GM21390 (cell line): ENCODE data around the gene CREBBP.
A peak's percentile ranks its signal among the peaks of the same experiment; 100 is the strongest.
"Not testable (repeated sequence)": the region's sequence is repeated elsewhere in the genome, so short reads cannot be mapped to it uniquely, and the experiment has no call there.

Experiments used
- ATAC-seq: cut with Tn5 transposase; IDR thresholded peaks from one replicate; pipeline ENCODE4 v1.9.1; 2021; ENCODE audit not compliant: unreplicated experiment

Gene CREBBP

DNA sequence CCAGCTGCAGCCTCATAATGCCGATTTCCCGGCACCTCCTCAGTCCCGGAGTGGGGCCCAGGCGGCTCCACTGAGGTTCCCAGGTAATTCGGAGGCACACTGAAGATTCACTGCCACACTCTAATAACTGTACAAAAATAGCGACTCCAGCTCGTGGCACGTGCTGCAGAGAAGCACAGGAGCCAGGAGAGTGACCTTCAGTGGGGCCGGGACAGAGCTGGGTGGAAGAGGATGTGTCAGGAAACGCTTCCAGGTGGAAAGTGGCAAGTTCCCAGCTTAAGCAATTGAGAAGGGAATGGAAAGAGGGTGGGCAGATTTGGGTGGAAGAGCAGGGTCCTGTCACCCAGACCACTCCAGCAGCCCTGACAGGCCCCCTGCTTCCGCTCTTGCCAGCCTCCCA is 160.1 kb downstream of the CREBBP start:
- no peak for ATAC-seq

DNA sequence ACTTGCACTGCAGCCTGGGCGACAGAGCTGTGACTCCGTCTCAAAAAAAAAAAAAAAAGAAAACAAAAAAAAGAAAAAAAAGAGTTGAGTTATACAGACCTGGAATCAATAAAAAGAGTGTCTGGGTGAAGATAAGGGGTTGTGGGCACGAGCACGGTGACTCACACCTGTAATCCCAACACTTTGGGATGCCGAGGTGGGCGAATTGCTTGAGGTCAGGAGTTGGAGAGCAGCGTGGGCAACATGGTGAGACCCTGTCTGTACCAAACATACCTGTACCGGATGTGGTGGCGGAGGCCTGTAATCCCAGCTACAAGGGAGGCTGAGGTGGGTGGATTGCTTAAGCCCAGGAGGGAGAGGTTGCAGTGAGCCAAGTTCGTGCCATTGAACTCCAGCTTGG is 161.9 kb downstream of the CREBBP start:
- no peak for ATAC-seq

GRCh38 chr16:3718019-3718391 is 162.5 kb downstream of the CREBBP start:
- ATAC-seq: no peak

- ATAC-seq: peak; percentile 86
Measured at GRCh38 chr16:3717235-3718018, 163.1 kb downstream of the CREBBP start, which contains the start of gene TRAP1. Gene TRAP1 (minus strand): TSS chr16:3717524. CDS start chr16:3717508, 16 bp downstream.

DNA sequence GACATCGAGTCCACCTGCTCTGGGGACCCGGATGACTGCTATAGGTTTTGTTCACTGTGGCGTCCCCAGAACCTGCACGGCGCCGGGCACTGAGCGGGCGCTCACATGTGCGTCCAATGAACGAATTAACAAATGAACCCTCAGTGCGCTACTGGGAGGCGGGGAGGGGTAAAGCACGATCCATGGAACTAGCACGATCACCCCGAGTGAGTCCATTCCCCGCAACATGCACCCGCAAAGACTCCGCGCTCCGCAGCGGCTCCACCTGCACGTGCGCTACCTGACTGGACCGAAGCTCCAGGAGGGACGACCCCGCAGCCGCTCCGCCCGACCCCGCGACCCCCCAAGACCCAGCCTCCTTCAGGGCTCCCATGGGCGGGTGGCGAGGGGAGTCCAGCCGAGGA is 163.7 kb downstream of the CREBBP start:
- ATAC-seq: peak; percentile 16

DNA sequence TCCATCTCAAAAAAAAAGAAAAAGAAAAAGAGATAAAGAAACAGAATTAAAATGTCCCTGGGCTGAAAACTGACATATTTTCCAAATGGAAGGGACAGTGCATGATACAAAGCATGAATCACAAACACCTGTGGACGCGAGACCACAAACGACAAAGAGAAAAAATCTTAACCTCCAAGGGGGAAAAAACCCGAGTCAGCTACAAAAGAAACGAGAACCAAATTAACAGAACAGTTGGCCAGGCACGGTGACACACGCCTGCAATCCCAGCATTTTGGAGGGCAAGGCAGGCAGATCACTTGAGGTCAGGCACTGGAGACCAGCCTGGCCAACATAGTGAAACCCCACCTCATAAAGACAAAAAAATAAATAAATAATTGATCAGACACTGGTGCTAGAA is 165.1 kb downstream of the CREBBP start:
- no peak for ATAC-seq

- ATAC-seq: not testable (repeated sequence)
Measured at GRCh38 chr16:3714378-3714777, 166.1 kb downstream of the CREBBP start.

- ATAC-seq: no peak
Measured at GRCh38 chr16:3713587-3714242, 166.8 kb downstream of the CREBBP start.

GRCh38 chr16:3712861-3713372 is 167.6 kb downstream of the CREBBP start:
- ATAC-seq: no peak

DNA sequence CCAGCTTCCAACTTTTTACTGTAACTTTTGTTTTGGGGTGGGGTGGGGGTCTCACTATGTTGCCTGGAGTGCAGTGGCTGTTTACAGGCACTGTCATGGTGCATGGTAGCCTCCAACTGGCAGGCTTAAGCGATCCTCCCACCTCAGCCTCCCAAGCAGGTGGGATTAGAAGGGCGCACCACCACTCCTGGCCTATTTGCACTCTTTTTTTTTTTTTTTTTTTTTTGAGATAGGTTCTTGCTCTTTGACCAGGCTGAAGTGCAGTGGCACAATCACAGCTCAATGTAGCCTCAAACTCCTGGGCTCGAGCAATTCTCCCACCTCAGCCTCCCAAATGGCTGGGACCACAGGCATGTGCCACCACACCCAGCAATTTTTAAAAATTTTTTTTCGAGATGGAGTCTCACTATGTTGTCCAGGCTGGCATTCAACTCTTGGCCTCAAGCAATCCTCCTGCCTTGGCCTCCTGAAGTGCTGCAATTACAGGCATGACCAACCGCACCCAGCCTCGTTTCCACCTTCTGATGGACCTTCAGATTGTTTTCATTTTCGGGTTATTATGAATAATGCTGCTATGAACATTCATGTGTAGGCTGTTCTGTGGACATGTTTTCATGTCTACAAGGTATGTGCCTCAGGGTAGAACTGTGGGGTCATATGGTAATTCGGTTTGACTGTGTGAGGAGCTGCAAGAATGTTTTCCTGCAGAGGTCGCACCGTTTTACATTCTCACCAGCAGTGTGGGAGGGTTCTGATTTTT is 174.1 kb downstream of the CREBBP start:
- ATAC-seq: no peak

DNA sequence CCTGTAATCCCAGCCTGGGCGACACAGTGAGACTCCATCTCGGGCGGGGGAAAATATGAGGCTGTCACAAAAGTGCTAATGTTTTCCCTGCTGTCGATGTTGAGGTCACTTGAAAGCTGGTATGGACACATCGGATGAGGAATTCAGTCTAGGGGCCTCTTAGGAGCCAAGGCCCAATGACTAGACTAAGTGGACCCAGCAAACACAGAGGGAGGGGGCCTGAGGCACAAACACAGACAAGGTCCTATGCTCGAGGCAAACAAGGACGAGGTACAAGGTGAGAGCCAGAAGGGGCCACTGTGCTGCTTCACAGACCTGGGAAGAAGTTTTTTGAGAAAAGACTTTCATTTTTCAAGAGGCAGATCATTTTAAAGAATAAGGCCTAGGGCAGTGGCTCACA is 178.4 kb downstream of the CREBBP start:
- no peak for ATAC-seq

DNA sequence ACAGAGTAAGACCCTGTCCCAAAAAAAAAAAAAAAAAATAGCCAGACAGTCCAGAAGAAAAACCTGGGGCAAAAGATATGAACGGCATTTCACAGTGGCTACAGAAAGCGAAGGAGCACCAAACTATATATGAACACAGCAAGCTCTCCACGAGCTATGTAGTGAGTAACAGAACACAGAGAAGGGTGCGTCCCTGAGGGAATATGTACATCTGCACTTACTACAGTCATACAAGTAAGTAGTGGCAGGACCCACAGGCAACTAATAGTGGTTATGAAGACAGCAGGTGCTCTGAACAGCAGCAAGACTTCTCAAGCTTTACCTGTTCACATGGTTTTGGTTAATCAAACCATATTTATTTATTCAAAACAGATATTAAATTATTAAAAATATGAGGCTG is 179.0 kb downstream of the CREBBP start:
- no peak for ATAC-seq

DNA sequence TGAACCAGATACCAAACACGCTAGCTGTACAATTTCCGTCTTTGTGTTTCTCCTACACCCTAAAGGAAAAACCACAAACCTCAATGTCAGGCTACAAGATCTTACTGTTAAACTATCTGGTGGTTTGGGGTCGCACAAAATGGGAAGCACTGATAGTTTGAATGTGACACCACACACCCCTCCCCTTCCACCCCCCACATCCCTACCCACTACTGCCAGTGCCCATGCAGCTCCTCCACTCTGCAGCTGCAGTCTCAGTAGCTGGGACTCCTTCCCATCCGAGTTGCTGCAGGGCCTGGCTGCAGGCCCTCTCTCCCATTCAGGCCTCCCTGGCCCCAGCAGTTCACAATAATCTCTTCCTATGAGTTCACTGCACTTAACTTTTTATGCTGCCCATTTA is 181.6 kb downstream of the CREBBP start:
- no peak for ATAC-seq

DNA sequence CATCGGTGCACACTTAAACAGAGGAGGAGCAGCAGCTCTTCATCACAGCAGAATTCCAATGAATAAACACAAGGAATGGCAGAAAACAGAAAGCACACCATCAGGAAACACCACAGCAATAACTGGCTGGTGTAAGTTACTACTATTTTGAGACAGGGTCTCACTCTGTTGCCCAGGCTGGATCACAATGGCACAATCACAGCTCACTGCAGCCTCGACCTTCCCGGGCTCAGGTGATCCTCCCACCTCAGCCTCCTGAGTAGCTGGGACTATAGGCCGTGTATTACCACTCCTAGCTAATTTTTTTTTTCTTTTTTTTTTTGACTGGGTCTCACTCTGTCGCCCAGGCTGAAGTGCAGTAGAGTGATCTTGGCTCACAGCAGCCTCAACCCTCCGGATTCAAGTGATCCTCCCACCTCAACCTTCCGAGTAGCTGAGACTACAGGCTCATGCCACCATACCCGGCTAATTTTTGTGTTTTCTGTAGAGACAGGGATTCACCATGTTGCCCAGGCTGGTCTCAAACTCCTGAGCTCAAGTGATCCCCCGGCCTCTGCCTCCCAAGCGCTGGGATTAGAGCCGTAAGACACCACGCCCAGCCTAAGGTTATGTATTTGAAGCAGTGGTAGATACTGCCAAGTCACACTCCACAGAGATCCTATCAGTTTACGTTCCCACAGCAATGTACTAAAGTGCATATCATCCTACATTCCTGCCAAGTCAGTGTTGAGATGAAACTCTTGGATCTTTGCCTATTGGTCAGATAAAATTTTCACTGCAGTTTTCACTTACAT is 183.9 kb downstream of the CREBBP start:
- no peak for ATAC-seq

- no peak for ATAC-seq
Measured at GRCh38 chr16:3695610-3696369, 184.7 kb downstream of the CREBBP start.

DNA sequence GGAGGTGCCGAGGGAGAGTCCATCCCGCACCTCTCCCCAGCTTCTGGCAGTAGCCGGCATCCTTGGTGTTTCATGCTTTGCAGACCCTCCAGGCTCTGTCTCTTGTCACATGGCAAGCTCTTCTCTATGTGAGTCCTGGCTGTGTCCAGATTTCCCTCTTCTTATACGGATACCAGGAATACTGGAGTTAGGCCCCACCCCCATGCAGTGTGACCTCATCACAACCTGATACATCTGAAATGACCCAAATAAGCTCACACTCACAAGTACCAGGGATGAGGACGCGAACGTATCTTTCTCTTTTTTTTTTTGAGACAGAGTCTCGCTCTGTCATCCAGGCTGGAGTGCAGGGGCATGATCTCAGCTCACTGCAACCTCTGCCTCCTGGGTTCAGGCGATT is 186.5 kb downstream of the CREBBP start:
- no peak for ATAC-seq

DNA sequence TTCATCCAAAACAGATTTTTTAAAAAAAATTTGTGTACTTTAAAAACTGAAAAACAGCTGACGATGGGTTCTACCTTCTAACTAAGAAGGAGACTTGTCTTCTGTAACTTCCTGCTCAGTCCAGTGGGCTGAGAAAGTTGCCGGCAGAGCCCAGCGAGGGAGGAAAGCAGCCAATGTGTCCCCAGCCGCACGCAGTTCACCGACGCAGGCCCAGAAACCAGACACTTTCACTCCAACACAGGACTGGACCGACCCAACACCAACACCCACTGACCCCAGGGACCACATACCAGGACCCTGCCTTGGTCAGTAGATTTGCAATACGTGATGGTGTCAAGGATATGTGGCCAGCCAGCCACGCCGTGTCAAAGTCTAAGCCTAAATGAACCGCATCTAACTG is 188.8 kb downstream of the CREBBP start:
- no peak for ATAC-seq

GRCh38 chr16:3690980-3691720 is 189.4 kb downstream of the CREBBP start:
- no peak for ATAC-seq

DNA sequence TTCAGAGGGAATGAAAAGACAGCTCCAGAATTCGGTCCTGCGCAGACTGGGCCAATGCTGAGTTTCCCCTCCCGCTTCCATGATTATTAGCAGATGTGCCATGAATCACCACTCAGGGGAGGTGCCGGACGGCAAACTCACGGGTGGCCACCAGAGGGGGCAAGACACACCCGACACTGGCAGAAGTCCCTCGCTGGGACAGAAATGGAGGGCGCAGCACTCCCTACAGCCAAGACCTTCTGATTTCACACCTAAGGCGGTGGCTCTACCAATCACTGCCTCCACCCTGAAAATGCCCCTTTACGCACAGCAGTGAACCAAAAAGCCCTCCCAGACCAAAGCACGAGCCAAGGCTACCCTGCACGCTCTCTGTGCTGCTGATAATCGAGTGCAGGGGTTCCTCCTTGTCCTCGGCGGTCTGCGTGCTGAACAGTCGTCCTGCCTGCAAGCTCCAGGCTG is 190.0 kb downstream of the CREBBP start:
- ATAC-seq: no peak
